Midbrain (tissue), 1 donor: ENCODE results near the gene ADAM10.

Experiments used
- DNase-seq: peaks from one replicate; lab custom pipeline; 2025; lab: John Stamatoyannopoulos, UW

ADAM10 gene

GRCh38 chr15:58715266-58715917 lies 34.1 kb downstream of the ADAM10 start:
- no peak for DNase-seq

GRCh38 chr15:58710701-58711100 lies 38.8 kb downstream of the ADAM10 start:
- no peak for DNase-seq

- DNase-seq, result no peak
Observed at GRCh38 chr15:58707397-58707796, 42.1 kb downstream of the ADAM10 start.

DNA sequence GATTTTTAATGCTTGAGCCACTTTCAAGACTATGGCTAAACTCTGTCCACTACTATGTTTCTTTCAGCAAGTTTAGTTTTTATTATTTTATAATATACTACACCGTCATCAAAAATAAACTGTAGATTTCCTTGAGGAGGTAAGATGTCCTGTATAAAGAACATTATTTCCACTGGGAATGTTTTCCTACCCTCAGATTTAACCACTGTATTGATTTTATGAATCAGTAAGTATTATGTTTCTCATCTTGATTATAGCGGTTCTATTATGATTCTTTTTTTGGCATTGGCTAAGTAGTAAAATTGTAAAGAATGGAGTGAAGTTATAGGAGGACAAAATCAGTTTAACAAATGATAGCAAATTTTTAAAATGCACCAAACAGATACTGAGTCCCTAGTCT lies 44.4 kb downstream of the ADAM10 start:
- no peak for DNase-seq

- no peak for DNase-seq
Observed at GRCh38 chr15:58704155-58704865, 45.2 kb downstream of the ADAM10 start.

DNA sequence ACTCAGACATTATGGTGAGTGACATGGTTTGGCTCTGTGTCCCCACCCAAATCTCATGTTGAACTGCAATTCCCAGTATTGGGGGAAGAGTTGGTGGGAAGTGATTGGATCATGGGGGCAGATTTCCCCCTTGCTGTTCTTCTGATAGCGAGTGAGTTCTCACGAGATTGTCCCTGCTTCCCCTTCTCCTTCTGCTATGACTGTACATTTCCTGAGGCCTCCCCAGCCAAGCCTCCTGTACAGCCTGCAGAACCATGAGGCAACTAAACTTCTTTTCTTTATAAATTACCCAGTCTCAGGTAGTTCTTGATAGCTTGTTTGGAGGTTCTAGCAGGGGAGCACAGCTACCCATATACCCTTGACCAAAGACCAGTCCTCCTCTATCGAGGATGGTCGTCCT lies 45.9 kb downstream of the ADAM10 start:
- no peak for DNase-seq

- DNase-seq, result no peak
Observed at GRCh38 chr15:58702233-58702632, 47.3 kb downstream of the ADAM10 start.

- no peak for DNase-seq
Observed at GRCh38 chr15:58701376-58701775, 48.1 kb downstream of the ADAM10 start.

GRCh38 chr15:58699769-58700168 lies 49.7 kb downstream of the ADAM10 start:
- DNase-seq, result no peak

DNA sequence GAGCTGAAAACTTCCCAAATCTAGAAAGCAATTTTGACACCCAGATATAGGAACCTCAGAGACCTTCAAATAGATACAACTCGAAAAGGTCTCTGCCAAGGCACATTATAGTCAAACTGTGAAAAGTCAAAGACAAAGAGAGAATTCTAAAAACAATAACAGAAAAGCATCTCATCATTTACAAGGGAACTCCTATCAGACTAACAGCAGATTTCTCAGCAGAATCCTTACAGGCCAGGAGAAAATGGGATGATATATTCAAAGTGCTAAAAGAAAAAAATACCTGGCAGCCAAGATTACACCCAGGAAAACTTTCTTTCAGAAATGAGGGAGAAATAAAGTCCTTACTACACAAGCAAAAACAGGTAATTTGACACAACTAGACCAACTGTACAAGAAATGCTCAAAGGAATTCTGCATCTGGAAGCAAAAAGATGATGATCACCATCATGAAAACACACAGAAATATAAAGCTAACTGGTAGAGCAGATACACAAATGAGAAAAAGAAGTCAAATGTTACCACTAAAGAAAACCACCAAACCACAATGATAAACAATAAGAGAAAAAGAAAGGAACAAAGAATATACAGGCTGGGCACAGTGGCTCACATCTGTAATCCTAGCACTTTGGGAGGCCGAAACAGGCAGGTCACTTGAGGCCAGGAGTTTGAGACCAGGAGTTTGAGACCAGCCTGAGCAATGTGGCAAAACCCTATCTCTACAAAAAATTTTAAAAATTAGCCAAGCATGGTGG lies 50.4 kb downstream of the ADAM10 start:
- no peak for DNase-seq

DNA sequence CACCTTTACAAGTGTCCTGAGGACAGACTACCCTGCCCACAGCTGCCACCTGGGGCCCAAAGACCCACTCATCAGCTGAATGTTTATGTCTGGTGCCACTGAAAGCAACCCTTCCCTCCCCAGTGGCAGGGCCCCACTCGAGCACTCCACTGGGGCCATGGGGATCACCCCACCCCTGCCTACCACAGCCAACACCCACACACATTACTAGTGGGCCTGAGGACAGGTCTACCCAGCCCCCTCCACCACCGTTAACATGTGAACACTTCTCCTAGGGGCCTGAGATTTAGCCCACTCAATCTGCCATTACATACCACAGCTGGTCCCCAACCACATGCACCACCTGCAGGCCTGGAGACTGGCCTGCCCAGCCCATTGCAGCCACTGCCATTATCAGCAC lies 52.3 kb downstream of the ADAM10 start:
- no peak for DNase-seq

- DNase-seq, result no peak
Observed at GRCh38 chr15:58696738-58697137, 52.8 kb downstream of the ADAM10 start.

- DNase-seq, result no peak
Observed at GRCh38 chr15:58694641-58695398, 54.7 kb downstream of the ADAM10 start.

DNA sequence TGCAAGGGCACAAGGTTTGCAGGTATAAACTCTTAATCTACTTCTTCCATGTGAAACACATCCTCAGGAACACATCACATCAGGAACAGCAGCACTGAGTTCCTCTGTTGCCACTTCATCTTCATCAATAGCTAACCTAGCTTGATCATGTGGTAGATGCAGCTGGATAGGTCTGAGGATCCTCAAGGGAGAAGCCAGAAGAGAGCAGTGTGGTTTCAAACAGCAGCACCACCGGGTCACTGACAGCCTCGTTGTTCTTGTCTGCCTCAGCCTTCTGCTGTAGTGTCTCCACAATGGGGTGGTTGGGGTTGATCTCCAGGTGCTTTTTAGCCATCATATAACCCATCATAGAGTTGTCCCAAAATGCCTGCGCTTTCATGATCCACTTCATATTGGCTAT lies 58.8 kb downstream of the ADAM10 start:
- no peak for DNase-seq

DNA sequence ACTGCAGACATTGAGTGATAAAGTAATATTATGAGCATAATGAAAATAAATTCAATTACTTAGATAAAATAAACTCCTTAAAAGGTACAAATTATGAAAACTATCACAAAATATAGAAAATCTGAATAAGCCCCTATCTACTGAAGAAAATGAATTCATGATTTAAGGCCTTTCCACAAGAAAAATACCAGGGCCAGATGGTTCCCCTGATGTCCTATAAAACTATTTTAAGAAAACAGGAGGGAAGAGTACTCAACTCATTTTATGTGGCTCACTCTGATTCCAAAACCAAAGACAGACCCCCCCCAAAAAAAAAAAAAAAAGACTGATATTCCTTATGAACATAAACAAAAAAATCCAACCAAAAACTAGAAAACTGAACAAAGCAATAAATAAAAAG lies 59.9 kb downstream of the ADAM10 start:
- DNase-seq, result no peak

DNA sequence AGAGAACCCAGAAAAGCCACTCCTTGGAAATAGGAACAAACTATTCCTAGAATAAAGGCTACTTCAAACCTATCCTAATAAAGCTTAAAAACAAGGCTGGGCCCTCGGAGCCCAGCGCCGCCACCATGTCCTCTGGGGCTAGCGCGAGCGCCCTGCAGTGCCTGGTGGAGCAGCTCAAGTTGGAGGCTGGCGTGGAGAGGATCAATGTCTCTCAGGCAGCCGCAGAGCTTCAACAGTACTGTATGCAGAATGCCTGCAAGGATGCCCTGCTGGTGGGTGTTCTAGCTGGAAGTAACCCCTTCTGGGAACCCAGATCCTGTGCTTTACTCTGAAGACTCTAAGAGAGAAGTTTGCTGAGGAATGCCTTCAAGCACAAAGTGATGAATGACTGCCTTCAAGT lies 63.2 kb downstream of the ADAM10 start:
- no peak for DNase-seq

GRCh38 chr15:58684751-58685150 lies 64.8 kb downstream of the ADAM10 start:
- no peak for DNase-seq

DNA sequence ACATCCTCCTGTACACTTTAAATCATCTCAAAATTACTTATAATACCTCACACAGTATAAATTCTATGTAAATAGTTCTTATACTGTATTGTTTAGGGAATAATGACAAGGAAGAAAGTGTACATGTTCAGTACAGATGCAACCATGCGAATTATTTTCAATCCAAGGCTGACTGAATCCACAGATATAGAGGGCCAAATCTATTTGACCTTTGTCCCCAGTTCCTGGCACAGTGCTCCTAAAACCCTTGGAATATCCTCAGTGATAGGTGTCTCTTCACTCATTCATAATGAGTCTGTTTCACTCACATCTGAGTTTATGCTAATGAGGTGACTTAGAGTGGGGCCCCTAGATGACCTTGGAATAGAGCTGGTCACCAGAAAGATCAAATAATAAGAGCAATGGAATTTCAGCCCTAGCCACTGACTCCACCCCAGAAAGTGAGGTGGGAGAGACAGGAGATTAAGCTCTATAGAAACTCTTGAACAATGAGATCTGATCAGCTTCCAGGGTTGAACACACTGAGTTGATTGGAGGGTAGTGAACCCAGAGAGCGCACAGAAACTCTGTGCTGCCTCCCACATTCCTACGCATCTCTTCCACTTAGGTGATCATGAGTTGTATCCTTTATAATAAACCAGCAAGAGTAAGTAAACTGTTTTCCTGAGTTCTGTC lies 65.3 kb downstream of the ADAM10 start:
- no peak for DNase-seq

DNA sequence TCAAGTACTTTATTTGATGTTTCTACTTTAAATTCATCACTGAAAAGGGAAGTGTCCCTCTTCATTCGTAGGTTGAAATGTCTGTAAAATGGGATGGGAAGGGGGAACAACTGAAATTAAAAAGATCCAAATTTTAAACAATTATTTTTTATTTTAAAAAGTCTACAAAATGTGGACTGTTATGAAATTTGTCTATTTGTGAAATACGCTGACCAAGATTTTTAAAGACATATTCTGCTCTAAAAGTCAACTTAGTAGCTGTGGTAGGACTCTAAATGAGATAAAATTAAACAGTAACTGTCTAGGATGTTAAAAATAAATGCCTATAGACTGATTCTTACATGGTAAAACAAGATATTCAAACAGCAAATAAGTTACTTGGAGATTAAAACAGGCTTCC lies 67.3 kb downstream of the ADAM10 start:
- DNase-seq, result no peak

DNA sequence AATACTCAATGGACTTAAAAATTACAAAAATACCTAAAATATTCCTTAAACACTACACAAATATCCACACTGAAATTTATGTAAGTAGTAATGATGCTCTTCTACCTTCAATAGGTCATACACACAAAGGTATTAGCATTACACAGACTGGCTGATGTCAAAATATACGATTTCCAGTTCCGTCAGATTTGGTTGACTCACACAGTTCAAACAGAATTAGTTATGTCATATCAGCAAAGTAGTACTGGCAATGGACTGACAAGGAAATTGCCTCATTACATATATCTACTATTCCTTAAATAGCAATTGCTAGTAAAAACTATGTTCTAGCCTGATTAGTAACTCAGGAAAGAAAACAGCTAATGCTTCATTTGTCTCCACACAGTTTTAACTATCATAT lies 70.8 kb downstream of the ADAM10 start:
- no peak for DNase-seq

- peak; percentile 37 for DNase-seq
Observed at GRCh38 chr15:58677426-58677825, 72.1 kb downstream of the ADAM10 start.

GRCh38 chr15:58676766-58677165 lies 72.7 kb downstream of the ADAM10 start:
- DNase-seq, result no peak
